ENCODE results near the gene RAB31. TPM values are rescaled to one million over a fixed set of nuclear protein-coding genes. Genes with fewer than 3 reads are reported as not detected.
"Not testable (repeated sequence)": the region's sequence is repeated elsewhere in the genome, so short reads cannot be mapped to it uniquely, and the experiment has no call there.

Gene RAB31
- total and polyA plus RNA-seq, 2 of the 13 experiments (the other 11 are each of a cell fraction or from before 2014, with no cell fraction given): 1.1 to 1.7 TPM

- H3K36me3 ChIP-seq (replicated peaks in 1 of 2; ENCODE audit: control insufficient read depth in 1 of 2, insufficient read depth in 2 of 2, low read length in 2 of 2); H3K4me2 ChIP-seq (ENCODE audit: low read depth, low read length); H3K4me3 ChIP-seq (replicated peaks in 1 of 3; ENCODE audit: insufficient read depth in 1 of 3, low read depth in 2 of 3, low read length in 3 of 3); ATAC-seq; H3K9me3 ChIP-seq (ENCODE audit: low read length); H3K79me2 ChIP-seq (ENCODE audit: insufficient read depth, low read length); CTCF ChIA-PET (ENCODE audit: low intra/inter-chr PET ratio, low total read pairs); BruUV-seq (replicated peaks); H3K27ac ChIP-seq (ENCODE audit: extremely low read length, insufficient read depth, low read length); H2AFZ ChIP-seq (ENCODE audit: low read length); H3K9ac ChIP-seq (ENCODE audit: insufficient read depth, low read depth, low read length); POLR2A ChIA-PET; H4K20me1 ChIP-seq (ENCODE audit: insufficient read depth, low read length); intact Hi-C loops (cut with micrococcal nuclease; ENCODE audit: unreplicated experiment); FAIRE-seq; DNase-seq (ENCODE audit: low spot score): not testable (repeated sequence)
- WGBS (ENCODE audit: low lambda C conversion rate): 79% methylated on average over 5 of the region's 5 CpGs
- in situ Hi-C loops (cut with HindIII; ENCODE audit: extremely low pct_ligation_motif_present, low pct_unique_long_range_greater_than_20kb): loop anchor here (10.0 kb wide), 1 partner anchor 63 kb away; the partner anchor contains the start of gene PPP4R1
- H3K27me3 ChIP-seq (ENCODE audit: control insufficient read depth in 1 of 2, insufficient read depth in 2 of 2, low read length in 2 of 2): peaks cover 0 to 16% of the 10 kb centered on the region in 2 experiments; a peak in 1 of 5 replicates
- H3K4me1 ChIP-seq (ENCODE audit: insufficient read depth, low read length): peaks cover 20% of the 10 kb centered on the region
These were observed 29.9 kb upstream of the RAB31 start for GRCh38 chr18:9678216-9678615.

GRCh38 chr18:9679125-9679524 lies 29.0 kb upstream of the RAB31 start:
- H2AFZ ChIP-seq (ENCODE audit: low read length): no peak overlapping the region
- in situ Hi-C loops (cut with HindIII; ENCODE audit: extremely low pct_ligation_motif_present, low pct_unique_long_range_greater_than_20kb) (loop anchor here (10.0 kb wide), 1 partner anchor 64 kb away; the partner anchor contains the start of gene PPP4R1), intact Hi-C loops (cut with micrococcal nuclease; ENCODE audit: unreplicated experiment) (no loop called here)
- H3K27ac ChIP-seq (ENCODE audit: extremely low read length, insufficient read depth, low read length): no peak overlapping the region
- FAIRE-seq (no peak), ATAC-seq (no peak), DNase-seq (ENCODE audit: low spot score) (no peak)
- no peak overlapping the region for H3K4me3 ChIP-seq (replicated peaks in 1 of 3; ENCODE audit: insufficient read depth in 1 of 3, low read depth in 2 of 3, low read length in 3 of 3)
- no peaks in the 10 kb centered on the region for H3K36me3 ChIP-seq (replicated peaks in 1 of 2; ENCODE audit: control insufficient read depth in 1 of 2, insufficient read depth in 2 of 2, low read length in 2 of 2)
- POLR2A ChIA-PET: no interaction called here
- no peak overlapping the region for H3K9ac ChIP-seq (ENCODE audit: insufficient read depth, low read depth, low read length)
- no peak for TF ChIP-seq ZNF362 (CRISPR knock-in tag; IDR thresholded peaks at IDR 0.05; ENCODE audit: borderline replicate concordance)
- TF ChIP-seq SMAD1 (CRISPR knock-in tag; IDR thresholded peaks at IDR 0.05; ENCODE audit: borderline replicate concordance, low read depth): no peak
- no peak for TF ChIP-seq CSRNP2 (CRISPR knock-in tag; conservative IDR thresholded peaks at IDR 0.05; ENCODE audit: low read depth)
- TF ChIP-seq ATAD3A (CRISPR knock-in tag; IDR thresholded peaks at IDR 0.05): no peak
- TF ChIP-seq ZNF563 (CRISPR knock-in tag; IDR thresholded peaks at IDR 0.05): no peak
- no peak for TF ChIP-seq ZSCAN21 (CRISPR knock-in tag; IDR thresholded peaks at IDR 0.05; ENCODE audit: borderline replicate concordance)
- TF ChIP-seq CAMTA2 (CRISPR knock-in tag; IDR thresholded peaks at IDR 0.05; ENCODE audit: borderline replicate concordance): no peak
- TF ChIP-seq ATM (IDR thresholded peaks at IDR 0.05; ENCODE audit: borderline replicate concordance): no peak
- no peak for TF ChIP-seq KMT2A (CRISPR knock-in tag; IDR thresholded peaks at IDR 0.05)
- TF ChIP-seq ZNF878 (CRISPR knock-in tag; IDR thresholded peaks at IDR 0.05): no peak
- no peak for TF ChIP-seq MIXL1 (CRISPR knock-in tag; IDR thresholded peaks at IDR 0.05)
- H3K4me2 ChIP-seq (ENCODE audit: low read depth, low read length): no peak overlapping the region
- WGBS (ENCODE audit: low lambda C conversion rate): 41% methylated on average over 17 of the region's 17 CpGs
- BruUV-seq (replicated peaks): no TSS peak
- no peaks in the 10 kb centered on the region for H3K9me3 ChIP-seq (ENCODE audit: low read length)
- H4K20me1 ChIP-seq (ENCODE audit: insufficient read depth, low read length): no peaks in the 10 kb centered on the region
- CTCF ChIA-PET (ENCODE audit: low intra/inter-chr PET ratio, low total read pairs): no interaction called here
- no peaks in the 10 kb centered on the region for H3K79me2 ChIP-seq (ENCODE audit: insufficient read depth, low read length)
- peaks cover 0 to 16% of the 10 kb centered on the region in 2 experiments; a peak in 1 of 5 replicates for H3K27me3 ChIP-seq (ENCODE audit: control insufficient read depth in 1 of 2, insufficient read depth in 2 of 2, low read length in 2 of 2)
- H3K4me1 ChIP-seq (ENCODE audit: insufficient read depth, low read length): peaks cover 19% of the 10 kb centered on the region
